ENCODE measurements around the gene RPTOR.

DNA sequence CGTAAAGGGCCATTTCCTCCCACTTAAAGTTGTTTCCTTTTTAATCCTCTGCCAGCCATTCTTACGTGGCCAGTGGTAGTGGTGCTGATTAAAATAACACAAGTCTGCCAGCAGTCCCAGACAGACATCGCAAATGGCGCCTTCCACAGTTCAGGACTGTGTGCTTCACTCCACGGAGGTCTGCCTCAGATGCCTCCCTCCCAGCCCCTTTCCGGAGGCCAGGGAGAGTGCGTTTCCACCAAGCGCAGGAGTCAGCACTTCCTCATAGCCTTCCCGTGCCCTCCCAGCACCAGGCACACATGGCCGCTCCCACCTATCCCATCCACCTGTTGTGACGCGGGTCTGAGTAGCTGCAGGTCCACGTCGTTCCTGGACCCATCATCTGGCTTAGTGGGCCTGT, 205.6 kb downstream of the RPTOR start:
- TF ChIP-seq CTCF (IDR thresholded peaks at IDR 0.05) (no peak), POLR2AphosphoS5 (IDR thresholded peaks at IDR 0.05) (no peak)

All from upper lobe of left lung (tissue), 4 donors.